DMS153 (cell line): ENCODE data around the gene ZNRF4.

Experiments used
- DNase-seq: peaks from one replicate; lab custom pipeline; 2025; lab: John Stamatoyannopoulos, UW

The ZNRF4 gene

DNA sequence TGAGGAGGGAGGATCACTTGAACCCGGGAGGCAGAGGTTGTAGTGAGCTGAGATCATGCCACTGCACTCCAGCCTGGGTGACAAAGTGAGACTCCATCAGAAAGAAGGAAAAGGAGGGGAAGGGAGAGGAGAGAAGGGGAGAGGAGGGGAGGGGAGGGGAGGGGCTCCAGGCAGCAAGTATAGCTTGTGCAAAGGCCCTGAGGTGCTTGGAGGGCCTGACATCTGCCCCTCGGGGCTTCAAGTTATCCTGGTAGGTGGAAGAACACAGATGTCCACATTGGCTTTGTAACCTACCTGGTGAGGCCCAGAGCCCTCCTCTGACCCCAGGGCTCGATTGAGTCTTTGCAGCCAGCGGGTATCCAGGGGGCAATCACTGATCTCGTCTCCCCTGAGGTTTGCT is 11.5 kb upstream of the ZNRF4 start:
- no peak for DNase-seq

DNA sequence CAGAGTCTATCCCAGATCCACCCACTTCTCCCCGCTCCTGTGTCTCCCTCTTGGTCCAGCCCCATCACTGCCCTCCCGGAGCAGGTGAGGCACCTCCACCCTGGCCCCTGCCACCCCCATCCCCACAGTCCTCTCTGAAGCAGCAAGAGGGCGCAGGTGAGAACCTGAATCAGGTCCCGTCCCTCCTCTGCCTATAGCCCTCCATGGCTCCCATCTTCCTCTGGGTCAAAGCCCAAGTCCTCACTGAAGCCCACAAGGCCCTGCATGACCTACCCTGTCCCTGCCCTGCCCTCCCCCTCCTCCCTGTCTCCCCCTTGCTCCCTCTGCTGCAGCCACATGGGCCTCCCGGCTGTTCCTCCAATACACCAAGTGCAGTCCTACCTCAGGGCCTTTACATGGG is 10.8 kb upstream of the ZNRF4 start:
- DNase-seq: no peak

DNA sequence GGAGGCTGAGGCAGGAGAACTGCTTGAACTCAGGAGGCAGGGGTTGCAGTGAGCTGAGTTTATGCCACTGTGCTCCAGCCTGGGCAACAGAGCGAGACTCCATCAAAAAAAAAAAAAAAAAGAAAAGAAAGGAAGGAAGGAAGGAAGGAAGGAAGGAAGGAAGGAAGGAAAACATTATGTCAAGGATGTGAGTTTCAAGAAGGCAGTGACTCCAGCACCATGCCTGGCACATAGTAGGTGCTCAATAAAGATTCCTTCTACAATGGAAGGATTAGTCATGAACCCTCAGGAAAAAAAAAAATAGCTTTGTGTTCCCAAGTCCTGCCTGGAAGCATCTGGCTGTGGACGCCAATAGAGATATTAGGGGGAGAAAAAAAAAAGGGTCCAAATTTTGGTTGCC is 10.1 kb upstream of the ZNRF4 start:
- no peak for DNase-seq

DNA sequence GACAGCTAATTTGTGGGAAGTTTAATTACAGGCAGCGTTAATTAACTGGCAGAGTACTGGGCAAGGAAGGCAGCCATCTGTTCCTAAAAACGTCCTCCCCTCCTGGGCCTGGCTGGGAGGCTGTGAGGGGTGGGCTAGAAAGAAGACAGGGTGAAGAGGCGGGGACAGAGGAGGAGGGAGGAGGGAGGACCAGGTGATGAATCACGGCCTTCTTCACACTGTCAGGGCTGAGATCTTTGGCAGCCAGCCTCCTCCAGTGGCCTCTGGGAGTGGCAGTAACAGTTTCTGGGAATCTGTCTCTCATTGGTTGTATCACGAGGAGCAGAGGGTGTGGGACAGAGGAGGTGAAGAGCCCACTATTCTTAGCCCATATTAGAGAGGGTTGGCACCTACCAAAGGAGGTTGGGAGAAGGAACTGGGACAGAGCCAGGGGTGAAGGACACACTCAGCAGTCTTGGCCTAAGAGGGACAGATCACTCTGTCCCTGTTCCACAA is 9.6 kb upstream of the ZNRF4 start:
- DNase-seq: no peak

DNA sequence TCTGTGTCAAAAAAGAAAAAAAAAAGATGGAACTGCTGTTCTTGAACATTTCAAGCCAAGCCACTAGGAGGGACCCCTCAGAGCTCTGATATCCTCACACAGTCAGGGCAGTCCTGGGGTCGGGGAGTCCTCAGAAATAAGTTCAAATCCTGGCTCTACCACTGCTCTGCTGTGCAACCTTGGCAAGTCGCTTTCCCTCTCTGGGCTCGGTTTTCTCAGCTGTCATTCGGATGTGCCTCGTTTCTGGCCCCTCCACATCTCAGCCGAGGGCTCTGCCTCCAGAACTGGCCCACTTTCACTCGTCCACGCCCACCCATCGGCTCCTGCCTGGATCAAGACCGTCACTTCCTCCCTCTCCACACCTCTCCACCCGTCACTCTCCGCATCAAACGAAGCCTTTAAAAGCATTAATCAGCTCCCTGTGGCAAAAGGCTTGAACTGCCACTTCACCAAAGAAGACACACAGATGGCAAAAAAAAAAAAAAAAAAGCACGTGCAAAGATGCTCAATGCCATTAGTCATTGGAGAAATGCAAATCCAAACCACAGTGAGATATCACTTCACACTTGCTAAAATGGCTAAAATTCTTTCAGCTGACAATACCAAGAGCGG is 7.4 kb upstream of the ZNRF4 start:
- no peak for DNase-seq

DNA sequence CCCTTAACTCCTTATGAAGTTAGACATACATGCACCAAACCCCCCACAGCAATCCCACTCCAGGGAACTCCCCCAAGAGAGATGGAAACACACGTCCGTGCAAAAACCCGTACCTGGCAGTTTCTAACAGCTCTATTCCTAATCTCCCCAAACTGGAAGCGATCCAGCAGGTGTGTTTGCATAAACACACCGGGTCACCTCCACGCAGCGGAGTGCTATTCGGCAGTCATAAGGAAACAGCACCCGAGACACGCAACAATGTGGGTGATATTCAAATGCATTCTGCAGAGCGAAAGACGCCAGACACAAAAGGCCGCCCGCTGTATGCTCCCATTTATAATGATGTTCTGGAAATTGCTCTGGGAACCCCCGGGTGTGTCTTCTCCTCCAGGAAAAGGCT is 6.8 kb upstream of the ZNRF4 start:
- peak; percentile 12 for DNase-seq

DNA sequence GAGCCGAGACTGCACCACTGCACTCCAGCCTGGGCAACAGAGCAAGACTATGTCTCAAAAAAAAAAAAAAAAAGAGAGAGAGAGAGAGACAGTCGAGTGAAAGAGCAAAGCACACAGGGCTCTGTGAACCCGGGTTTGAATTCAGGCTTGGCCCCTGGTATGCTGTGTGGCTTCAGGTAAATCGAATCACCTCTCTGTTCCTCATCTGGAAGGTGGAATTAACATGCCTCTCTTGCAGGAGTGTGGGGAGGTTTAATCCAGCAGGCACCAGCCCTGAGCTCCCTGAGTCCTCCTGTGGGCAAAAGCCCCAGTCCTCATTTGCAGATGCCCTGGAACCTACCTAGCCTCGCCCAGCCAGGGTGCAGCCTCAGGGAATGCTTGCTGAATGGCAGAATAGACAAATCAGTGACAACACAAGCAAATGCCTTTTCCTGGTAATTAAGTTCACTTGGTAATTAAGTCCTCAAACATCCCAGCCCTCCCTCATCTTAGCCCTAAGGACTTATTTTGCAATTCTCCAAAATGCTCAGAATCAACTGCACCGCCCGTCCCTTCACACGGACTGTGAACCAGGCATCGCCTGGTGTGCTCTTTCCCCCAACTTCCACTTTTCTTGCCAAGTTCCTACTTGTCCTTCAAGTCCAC is 4.6 kb upstream of the ZNRF4 start:
- no peak for DNase-seq

DNA sequence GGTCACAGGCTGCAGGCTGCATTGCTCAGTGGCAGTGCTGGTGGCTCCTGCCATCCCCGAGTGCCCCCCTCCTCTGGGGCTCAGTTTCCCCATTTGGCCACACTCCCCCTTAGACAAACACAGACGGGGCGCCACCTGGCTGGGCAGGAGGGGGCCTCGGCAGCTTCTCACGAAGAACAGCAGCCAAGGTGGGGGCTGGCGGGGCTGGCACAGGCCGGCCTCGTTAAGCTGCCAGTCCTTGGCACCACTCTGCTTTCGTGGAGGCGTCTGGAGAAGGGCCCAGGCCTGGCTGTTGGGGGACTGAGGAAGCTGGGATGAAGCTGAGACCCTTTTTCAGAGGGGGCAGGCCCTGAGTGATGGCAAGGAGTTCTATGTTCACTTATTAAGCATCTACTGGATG is 3.7 kb upstream of the ZNRF4 start:
- DNase-seq: no peak

DNA sequence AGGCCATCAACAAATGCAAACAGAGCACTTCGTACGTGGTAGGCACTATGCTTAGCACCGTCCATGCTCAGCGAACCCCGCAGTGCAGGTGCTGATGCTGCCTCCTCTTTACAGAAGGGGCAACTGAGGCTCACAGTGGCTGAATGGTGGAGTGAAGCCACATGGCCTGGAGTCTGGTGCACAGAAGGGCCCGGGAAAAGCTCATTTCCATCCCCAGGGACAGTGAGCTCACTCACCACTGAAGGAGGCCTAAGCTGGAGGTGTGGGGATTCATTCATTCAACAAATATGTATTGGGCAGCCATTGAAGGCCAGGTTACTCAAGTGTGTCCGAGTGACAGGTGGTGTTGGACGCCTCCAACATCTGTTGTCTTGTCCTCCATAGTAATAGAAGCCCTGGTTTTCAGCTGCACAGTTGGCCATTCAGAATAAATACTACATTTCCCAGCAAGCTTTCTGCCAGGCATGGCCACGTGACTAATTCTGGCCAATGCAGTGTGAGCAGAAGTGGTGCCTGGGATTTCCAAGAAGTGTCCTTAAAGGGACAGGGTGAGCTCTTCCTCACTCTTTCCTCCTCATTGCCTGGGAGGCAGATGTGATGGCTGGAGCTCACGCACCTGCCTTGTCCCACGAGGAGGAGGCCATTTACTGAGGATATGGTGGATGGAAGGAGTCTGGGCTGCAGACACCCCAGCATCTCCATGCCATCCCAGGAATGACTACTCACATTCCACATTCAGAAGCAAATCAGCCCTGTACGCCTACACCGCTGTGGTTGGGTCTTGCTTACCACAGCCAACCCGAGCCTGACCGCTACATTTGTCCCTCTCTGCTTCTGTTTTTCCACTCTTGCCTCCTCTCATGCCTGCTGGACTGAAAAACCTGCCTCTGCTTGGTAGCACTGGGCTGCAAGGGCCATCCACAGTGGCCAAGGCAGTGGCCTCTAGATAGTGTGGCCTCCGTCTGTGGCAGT is 2.3 kb upstream of the ZNRF4 start:
- no peak for DNase-seq

DNA sequence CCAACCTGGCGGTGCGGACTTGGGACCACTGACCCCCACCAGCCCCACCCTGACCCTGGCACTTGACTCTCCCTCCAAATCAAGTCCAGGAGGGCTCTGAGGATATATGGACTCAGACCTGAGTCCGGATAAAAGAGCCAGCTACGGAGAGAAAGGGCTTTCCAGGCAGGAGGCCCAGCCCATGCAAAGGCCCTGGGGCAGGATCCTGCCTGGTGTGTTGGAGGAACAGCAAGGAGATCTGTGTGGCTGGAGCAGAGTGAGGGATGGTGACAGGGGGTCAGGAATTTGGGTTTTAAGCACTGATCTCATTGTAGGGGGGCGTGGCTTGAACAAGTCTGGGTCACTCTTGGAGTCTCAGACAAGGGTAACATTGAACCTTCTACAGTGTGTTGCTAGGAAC is 474 bp upstream of the ZNRF4 start:
- no peak for DNase-seq

DNA sequence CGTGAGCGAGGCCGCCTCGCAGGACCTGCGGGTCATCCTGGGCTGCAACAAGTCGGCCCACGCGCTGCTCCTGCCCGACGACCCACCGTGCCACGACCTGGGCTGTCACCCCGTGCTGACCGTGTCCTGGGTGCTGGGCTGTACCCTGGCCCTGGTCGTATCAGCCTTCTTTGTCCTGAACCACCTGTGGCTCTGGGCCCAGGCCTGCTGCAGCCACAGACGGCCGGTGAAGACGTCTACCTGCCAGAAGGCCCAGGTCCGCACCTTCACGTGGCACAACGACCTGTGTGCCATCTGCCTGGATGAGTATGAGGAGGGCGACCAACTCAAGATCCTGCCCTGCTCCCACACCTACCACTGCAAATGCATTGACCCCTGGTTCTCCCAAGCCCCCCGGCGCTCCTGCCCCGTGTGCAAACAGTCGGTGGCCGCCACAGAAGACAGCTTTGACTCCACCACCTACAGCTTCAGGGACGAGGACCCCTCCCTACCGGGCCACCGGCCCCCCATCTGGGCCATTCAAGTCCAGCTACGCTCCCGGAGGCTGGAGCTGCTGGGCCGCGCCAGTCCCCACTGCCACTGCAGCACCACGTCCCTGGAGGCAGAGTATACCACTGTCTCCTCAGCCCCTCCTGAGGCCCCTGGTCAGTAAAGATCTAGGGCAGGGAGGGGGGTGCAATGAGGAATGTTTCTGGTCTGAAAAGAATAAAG is 1.1 kb downstream of the ZNRF4 start:
- no peak for DNase-seq

DNA sequence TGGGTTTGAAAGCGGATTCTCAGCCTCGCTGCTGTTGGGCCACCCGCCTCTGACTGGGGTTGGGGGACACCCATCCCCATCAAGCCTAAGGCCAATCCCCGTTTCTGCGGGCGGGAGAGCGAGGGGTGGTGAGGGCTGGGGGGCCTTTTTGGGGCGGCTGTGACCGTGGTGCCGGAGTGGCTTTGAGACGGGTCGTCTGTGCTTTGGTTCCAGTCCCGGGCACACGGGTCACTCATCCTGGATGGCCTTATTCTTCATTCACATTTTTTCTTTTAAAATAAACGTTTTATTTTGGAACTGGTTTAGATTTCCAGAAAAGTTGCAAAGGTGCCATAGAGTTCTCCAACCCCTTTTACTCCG is 1.6 kb downstream of the ZNRF4 start:
- no peak for DNase-seq

DNA sequence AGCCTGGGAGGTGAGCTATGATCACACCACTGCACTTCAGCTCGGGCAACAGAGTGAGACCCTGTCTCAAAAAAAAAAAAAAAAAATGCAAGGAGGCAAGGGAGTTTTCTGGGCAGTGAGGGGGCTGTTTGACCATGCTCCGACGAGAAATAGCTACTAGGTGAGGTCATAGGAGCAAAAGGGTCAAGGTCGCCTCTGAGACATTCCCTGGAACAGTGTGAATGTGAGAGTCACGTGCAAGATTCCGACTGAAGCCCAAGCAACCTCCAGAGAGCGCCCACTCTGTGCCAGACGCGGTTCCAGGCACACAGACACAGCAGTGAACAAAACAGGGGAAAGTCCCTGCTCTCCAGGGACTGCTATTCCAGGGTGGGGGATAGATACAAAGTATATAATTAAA is 2.5 kb downstream of the ZNRF4 start:
- DNase-seq: no peak

DNA sequence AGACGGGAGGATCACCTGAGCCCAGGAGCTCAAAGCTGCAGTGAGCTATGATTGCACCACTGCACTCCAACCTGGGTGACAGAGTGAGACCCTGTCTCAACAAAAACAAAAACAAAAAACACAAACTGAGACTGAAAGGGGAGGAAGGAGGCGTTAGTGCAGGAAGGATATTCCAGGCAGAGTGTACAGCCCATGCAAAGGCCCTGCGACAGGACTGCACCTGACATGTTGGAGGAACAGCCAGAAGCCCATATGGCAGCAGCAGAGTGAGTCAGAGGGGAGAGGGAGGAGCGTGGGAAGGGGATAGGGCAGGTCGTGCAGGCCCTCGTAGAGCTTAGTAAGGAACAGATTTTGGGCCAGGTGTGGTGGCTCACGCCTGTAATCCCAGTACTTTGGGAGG is 3.2 kb downstream of the ZNRF4 start:
- no peak for DNase-seq

DNA sequence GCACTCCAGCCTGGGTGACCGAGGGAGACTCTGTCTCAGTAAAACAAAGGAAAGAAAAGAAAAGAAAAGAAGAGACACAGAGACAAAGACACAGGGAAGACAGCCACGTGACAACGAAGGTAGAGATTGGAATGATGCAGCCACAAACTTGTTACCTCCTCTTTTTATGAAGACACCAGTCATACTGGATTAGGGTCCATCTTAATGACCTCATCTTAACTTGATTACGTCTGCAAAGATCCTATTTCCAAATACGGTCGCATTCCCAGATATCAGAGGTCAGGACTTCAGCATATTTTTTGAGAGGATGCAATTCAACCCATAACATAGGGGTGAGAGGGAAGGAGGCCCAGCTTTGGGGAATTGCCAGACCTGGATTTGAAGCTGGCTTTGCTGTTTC is 4.1 kb downstream of the ZNRF4 start:
- DNase-seq: no peak

DNA sequence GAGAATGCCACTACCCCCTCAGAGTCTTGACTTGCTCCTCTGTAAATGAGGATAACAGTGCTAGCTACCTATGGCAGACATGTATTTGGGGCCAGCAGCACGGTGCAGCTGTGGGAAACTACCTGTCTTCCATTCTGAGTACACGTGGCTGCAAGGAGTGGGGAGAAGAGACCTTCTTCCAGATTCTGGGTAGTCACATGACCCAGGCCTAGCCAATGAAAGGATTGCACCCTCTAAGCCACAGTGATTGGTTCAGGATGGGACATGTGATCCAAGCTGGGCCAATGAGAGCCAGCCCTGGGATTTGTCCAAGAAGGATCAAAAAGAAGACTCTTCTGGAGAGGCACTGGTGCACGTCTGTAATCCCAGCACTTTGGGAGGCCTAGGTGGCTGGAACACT is 5.5 kb downstream of the ZNRF4 start:
- no peak for DNase-seq

DNA sequence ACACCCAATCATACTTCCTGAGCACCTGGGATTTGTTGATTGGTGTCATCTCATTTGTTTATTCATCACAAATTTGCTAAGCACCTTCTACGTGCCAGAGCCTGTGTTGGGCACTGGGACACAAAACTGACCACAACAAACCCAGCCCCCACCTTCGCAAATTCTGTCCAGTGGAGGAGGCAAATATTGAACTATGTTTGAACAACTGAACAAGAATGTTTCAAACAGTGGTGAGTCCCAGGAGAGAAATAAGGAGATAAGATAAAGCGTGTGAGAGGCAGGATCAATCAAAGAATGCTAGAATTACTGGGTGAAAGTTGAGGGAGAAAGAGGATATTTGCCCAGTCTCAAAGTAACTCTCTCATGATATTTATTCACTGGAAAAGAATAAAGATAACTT is 8.7 kb downstream of the ZNRF4 start:
- no peak for DNase-seq

DNA sequence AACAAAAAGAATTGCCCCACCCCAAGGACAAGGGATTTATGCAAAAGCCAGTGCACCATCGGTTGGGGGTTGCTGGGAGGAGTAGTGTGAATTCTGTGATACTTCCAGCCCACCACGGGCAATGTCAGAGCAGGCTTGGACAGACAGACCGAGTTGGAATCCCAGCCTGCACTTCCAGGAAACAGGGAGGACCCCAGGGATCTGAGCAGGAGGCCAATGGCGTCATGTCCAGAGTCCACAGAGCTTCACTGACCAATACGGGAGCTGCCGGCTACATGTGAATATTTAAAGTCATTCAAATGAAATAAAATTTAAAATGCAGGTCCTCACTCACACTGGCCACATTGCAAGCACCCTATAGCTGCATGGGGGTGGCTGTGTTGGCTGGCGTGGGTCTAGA is 10.9 kb downstream of the ZNRF4 start:
- no peak for DNase-seq

DNA sequence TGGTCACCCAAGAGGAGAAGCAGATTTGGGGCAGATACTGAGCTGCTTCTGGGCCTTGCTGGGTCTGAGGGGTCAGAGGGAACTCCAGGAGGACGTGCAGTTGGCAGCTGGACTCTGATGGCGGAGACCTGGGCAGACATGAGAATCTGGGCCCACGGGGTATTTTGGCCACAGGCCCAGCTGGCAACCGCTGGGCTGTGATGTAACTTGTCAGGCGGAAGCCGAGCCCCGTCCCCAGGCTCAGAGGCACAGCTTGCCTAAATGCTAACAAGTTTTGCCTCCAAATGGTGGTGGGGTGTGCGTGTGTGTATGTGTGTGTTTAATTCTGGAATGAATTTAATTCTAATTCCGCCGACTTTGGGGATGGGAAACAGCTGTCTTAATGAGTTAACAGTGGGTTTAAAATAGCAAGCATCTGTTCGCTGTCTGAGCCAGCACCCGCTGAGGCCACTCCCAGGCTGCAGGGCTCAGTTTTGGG is 11.6 kb downstream of the ZNRF4 start:
- no peak for DNase-seq

DNA sequence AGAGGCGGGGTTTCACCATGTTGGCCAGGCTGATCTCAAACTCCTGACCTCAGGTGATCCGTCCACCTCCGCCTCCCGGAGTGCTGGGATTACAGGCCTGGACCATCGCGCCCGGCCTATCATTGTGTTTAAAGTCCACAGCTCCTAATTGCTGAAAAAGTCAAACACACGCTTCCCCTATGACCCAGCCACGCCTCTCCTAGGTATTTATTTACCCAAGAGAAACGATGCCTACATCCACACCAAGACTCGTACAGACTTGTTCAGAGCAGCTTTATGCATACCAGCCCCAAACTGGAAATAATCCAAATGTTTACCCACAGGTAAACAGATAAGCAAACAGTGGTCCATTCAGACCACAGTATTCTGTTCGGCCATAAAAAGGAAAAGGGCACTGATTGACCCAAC is 15.1 kb downstream of the ZNRF4 start:
- DNase-seq: peak; percentile 60

DNA sequence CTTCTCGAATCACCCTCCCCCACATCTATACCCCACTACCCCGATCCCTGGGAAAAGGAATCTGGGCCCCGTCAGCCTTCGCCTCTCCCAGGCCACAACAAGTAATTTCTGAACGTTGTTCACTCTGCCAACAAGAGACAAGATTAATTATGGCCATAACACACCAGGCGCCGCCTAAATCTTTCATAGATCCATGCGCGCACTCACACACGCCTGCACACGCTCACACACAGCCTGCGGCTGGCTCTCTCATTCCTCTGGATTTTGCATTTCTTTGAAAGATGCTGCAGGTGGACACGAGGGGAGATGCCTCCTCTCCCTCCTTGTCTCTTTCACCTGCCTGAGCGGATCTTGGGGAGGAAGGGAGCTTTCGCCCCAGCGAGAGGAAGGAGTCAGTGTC is 17.1 kb downstream of the ZNRF4 start:
- no peak for DNase-seq

DNA sequence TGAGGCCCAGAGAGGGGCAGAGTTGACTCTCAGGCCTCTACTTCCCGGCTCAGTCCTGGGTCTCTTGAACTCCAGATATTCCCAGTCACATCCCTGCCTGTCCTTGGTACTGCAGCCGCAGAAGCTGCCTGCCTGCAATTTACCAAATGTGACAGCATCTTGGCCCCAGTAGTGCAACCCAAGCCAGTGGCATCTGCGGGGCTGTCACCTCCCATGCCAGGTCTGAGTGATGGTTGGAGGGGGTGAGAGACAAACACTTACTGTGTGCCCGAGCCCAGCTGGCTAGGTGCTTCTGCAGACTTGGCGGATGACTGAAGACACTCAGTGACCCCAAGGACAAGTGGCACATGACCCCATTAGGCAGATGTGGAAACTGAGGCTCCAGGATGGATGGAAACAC is 18.4 kb downstream of the ZNRF4 start:
- no peak for DNase-seq
